Kidney (tissue), 14 donors: Measurements from ENCODE around the gene ZFP42. TPM values are rescaled to one million over a fixed set of nuclear protein-coding genes. Genes with fewer than 3 reads are reported as not detected.
A peak's percentile ranks its signal among the peaks of the same experiment; 100 is the strongest.

Experiments used
- DNase-seq, 5 donors: peaks; one replicate each; pipeline ENCODE4 v3.0.0-alpha.2; 2013 to 2020
- FAIRE-seq: peaks from 2 replicates; lab custom pipeline; 2012; peaks lifted over from hg19 to GRCh38; lab: Jason Lieb, UNC
- H3K27ac ChIP-seq, 2 donors: one replicate each; pipeline ENCODE4 v1.7.0; 2013; ENCODE audit warnings: low read depth in 2 of 2, low read length in 2 of 2, inconsistent platforms in 1 of 2
- H3K27me3 ChIP-seq: one replicate; pipeline ENCODE4 v1.7.1; 2013; ENCODE audit warnings: low read length, inconsistent platforms; ENCODE audit not compliant: control insufficient read depth, insufficient read depth
- H3K36me3 ChIP-seq, 3 donors: one replicate each; pipeline versions ENCODE4 v1.7.0 to v1.7.1; 2013; ENCODE audit warnings: low read length in 3 of 3, control low read depth in 1 of 3, inconsistent platforms in 1 of 3; ENCODE audit not compliant: insufficient read depth in 3 of 3, control insufficient read depth in 2 of 3
- H3K4me1 ChIP-seq, 3 donors: one replicate each; pipeline versions ENCODE4 v1.7.0 to v1.7.1; 2013; ENCODE audit warnings: low read length in 3 of 3, inconsistent platforms in 1 of 3, low read depth in 1 of 3; ENCODE audit not compliant: control insufficient read depth in 2 of 3, insufficient read depth in 2 of 3
- H3K4me3 ChIP-seq, 3 donors: one replicate each; pipeline versions ENCODE4 v1.7.0 to v1.8.1; 2013; ENCODE audit warnings: low read length in 3 of 3, control low read depth in 1 of 3, inconsistent platforms in 1 of 3
- H3K9ac ChIP-seq, 3 donors: one replicate each; pipeline versions ENCODE4 v1.7.0 to v1.7.1; 2013; ENCODE audit warnings: low read length in 3 of 3, control low read depth in 1 of 3, inconsistent platforms in 1 of 3
- H3K9me3 ChIP-seq, 3 donors: one replicate each; pipeline versions ENCODE4 v1.7.0 to v1.7.1; 2013; ENCODE audit warnings: low read length in 3 of 3, control low read depth in 1 of 3, inconsistent platforms in 1 of 3; ENCODE audit not compliant: control insufficient read depth in 2 of 3, insufficient read depth in 1 of 3
- intact Hi-C: fragments of 100-400 bp; cut with DNase I; formaldehyde crosslinking; loops from one replicate; pipeline ENCODE4 v1.11.1; 2022
- polyA plus RNA-seq: library from polyadenylated mRNA; stranded (reverse); fragments of 350-450 nt; fragmentation: Illumina TruSeq; extraction: RNeasy Lipid Tissue Mini Kit (QIAGEN cat#74804); gene quantifications from one replicate; pipeline ENCODE4 v1.2.3, GENCODE V29; 2014; ENCODE audit warnings: low read depth, low replicate concordance; ENCODE audit not compliant: insufficient read depth
- total RNA-seq: library from RNA; stranded (reverse); fragmentation: NEBNext Ultra II Directional; extraction: Animal tissue kit (Norgen Biotek cat#: 25700); gene quantifications from one replicate; pipeline ENCODE4 v1.2.1, GENCODE V29; 2021
- TF ChIP-seq, protein P1 (sequence below): IDR thresholded peaks from 3 replicates; pipeline ENCODE4 v1.5.1; 2012; ENCODE audit warnings: mild to moderate bottlenecking, moderate library complexity, borderline replicate concordance; ENCODE audit not compliant: insufficient read depth; ENCODE audit errors: extremely low read depth
- donor health status: control.
- donor health status: control.
- donor health status: control.
- donor health status: control.
- donor health status: control.
- donor health status: DM: yes; HTN: yes; CAD: no.
- donor health status: Normal renal cell carcinoma (clear cell type).

Gene ZFP42
- total and polyA plus RNA-seq, 2 donors from 2014 or later: not detected

DNA sequence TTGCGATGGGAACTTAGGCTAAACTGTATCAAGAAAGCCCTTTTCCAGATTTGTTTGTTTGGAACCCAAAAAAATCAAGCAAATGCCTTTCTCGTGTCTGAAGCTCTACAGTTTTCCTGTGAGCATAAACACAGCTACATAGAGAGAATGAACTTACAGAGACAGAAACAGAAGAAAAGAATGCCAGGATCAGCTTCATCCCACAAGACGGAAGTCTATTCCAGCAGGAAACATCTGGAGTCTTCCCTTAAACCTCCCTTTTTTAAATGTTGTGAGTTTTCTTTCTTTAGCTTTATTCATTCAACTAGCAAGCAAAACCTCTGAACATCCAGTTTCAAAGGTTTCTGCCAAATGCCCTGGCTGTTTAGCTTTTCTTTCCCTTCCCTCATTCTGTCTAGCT is 32.6 kb upstream of the ZFP42 start:
- H3K4me3 ChIP-seq: no peak overlapping the region
- no peaks in the 10 kb centered on the region for H3K9me3 ChIP-seq
- FAIRE-seq (no peak), DNase-seq (peak in 2 of 5 donors; percentile 21 to 36)
- TF ChIP-seq, protein P1, sequence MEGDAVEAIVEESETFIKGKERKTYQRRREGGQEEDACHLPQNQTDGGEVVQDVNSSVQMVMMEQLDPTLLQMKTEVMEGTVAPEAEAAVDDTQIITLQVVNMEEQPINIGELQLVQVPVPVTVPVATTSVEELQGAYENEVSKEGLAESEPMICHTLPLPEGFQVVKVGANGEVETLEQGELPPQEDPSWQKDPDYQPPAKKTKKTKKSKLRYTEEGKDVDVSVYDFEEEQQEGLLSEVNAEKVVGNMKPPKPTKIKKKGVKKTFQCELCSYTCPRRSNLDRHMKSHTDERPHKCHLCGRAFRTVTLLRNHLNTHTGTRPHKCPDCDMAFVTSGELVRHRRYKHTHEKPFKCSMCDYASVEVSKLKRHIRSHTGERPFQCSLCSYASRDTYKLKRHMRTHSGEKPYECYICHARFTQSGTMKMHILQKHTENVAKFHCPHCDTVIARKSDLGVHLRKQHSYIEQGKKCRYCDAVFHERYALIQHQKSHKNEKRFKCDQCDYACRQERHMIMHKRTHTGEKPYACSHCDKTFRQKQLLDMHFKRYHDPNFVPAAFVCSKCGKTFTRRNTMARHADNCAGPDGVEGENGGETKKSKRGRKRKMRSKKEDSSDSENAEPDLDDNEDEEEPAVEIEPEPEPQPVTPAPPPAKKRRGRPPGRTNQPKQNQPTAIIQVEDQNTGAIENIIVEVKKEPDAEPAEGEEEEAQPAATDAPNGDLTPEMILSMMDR: no peak
- H3K27ac ChIP-seq: no peak overlapping the region
- intact Hi-C loops: no loop called here
- no peaks in the 10 kb centered on the region for H3K36me3 ChIP-seq
- no peaks in the 10 kb centered on the region for H3K4me1 ChIP-seq
- H3K27me3 ChIP-seq: no peaks in the 10 kb centered on the region
- no peak overlapping the region for H3K9ac ChIP-seq

DNA sequence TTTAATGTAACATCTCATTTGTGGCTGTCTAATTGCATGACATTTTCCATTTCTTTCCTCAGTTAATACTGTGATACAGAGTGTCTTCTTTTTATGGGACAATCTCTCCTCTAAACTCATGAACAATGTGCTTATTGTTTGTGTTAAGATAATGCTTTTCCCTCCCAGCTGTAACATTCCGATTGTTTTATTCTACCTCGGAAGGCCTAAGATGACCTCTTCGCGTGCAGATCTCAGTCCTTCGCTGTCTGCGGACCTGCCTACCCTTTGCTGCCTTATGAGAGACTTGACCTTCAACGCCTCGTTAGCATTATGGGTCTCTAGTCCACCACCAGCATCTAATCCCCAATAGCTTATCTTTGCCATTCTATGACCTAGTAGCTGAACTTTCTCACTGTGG is 29.8 kb upstream of the ZFP42 start:
- H3K27me3 ChIP-seq: no peaks in the 10 kb centered on the region
- DNase-seq: no peak
- no peak overlapping the region for H3K9ac ChIP-seq
- H3K9me3 ChIP-seq: no peaks in the 10 kb centered on the region
- H3K4me3 ChIP-seq: no peak overlapping the region
- no peaks in the 10 kb centered on the region for H3K4me1 ChIP-seq
- intact Hi-C loops: no loop called here
- TF ChIP-seq, protein P1: no peak
- no peaks in the 10 kb centered on the region for H3K36me3 ChIP-seq
- no peak for FAIRE-seq
- H3K27ac ChIP-seq: no peak overlapping the region

DNA sequence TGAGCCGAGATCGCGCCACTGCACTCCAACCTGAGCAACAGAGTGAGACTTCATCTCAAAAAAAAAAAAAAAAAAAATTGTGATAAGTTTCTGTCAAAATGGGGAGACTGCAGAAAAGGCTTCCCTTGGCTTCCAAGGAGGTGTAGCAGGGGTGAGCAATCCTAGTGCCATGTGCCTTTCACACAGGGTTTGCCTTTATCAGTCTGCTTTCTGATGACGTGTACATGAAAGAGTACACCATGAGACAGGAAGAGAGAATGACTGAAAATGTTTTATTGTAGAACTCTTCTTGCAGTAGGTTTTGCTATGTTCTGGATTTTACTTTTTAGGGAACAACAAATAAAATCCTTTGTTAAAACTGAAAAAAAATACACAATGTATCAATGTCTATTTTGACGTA is 23.4 kb upstream of the ZFP42 start:
- Histone ChIP-seq H3K27ac (no peak overlapping the region), H3K36me3 (no peaks in the 10 kb centered on the region), H3K4me1 (no peaks in the 10 kb centered on the region), H3K4me3 (no peak overlapping the region), H3K27me3 (no peaks in the 10 kb centered on the region), H3K9me3 (peaks cover 0 to 5% (median 0%) of the 10 kb centered on the region in 3 donors), H3K9ac (no peak overlapping the region)
- TF ChIP-seq, protein P1: no peak
- DNase-seq (no peak), FAIRE-seq (no peak)
- intact Hi-C loops: no loop called here

DNA sequence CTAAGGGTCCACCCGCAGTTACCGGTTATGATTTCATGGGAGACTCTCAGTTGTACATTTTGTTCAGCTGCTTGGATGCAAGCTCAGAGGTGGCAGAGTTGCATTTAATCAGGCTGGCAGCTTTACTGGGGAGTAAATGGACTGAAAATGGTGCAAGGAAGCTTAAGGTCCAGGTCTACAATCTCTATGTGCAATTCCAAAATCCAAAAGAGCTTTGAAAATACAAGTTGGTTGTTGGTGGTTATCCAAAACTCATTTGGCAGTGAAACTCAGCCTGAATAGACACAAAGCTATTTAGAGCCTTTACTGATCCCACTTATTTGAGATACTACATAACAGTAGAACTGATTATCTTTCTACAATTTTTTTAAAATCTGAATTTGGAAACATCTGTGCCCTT is 11.8 kb upstream of the ZFP42 start:
- FAIRE-seq (no peak), DNase-seq (no peak)
- Histone ChIP-seq H3K9me3 (peaks cover 0 to 3% (median 0%) of the 10 kb centered on the region in 3 donors), H3K27ac (no peak overlapping the region), H3K36me3 (no peaks in the 10 kb centered on the region), H3K27me3 (no peaks in the 10 kb centered on the region), H3K4me1 (no peaks in the 10 kb centered on the region), H3K9ac (no peak overlapping the region), H3K4me3 (no peak overlapping the region)
- intact Hi-C loops: no loop called here
- TF ChIP-seq, protein P1: no peak
